GM12891 (cell line): Measurements from ENCODE around the gene BLM.

Source experiments
- POLR2A ChIP-seq: IDR thresholded peaks from 2 replicates; pipeline ENCODE4 v1.6.1; 2011; ENCODE audit warnings: low read depth, low read length, control low read depth
- POLR2AphosphoS5 ChIP-seq: IDR thresholded peaks from 2 replicates; pipeline ENCODE4 v1.6.1; 2011; ENCODE audit warnings: low read depth, low read length, control low read depth
- POU2F2 ChIP-seq: IDR thresholded peaks from 2 replicates; pipeline ENCODE4 v1.6.1; 2011; ENCODE audit warnings: low read depth, mild to moderate bottlenecking, control low read depth, low read length, moderate library complexity
- SPI1 ChIP-seq: IDR thresholded peaks from 2 replicates; pipeline ENCODE4 v1.6.1; 2011; ENCODE audit warnings: low read depth, low read length, control low read depth
- TAF1 ChIP-seq: IDR thresholded peaks from 2 replicates; pipeline ENCODE4 v1.6.1; 2011; ENCODE audit warnings: low read depth, low read length, control low read depth

DNA sequence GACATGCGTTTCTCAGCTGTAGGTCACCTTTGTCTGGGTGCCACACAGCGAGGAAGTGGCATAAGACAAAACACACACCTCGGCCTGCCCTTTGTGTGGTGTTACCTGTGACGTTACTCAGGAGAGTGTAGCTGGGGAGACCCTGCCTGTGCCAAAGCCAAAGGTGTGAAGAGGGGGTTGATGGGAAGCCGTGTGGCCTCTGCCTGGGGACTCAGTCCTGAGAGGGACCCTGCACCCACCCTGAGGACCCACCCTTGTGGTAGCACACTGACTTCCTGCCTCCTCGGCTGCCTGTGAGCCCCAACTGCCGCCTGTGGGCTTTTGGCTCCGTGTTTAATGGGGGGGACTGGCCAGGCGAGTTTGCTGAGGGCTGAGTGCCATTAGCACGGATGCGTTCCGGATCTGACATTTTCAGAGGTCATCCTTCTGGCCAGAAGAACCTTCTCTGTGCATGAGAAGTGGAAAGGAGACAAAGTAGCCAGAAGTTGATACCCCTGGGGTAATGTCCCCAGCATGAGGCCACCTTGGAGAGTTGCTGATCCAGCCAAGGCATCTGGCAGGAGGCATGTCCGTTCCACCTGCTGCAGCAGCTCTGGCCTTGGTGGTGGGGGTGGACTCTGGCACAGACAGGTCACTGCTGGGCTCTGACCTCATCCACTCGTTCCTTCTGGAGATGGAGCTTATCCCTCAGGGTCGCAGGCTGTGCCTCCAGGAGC, 99.4 kb downstream of the BLM start:
- TF ChIP-seq POLR2A, result no peak
- TF ChIP-seq POLR2AphosphoS5, result no peak
- TF ChIP-seq TAF1, result no peak
- no peak for TF ChIP-seq POU2F2
- TF ChIP-seq SPI1, result no peak
